Stomach (tissue), 9 donors: ENCODE measurements around the gene NXPH4. TPM values are rescaled to one million over a fixed set of nuclear protein-coding genes. Genes with fewer than 3 reads are reported as not detected.

Experiments used
- DNase-seq, 2 donors: peaks; one replicate each; pipeline versions ENCODE4 v3.0.0 to v3.0.0-alpha.2; 2013 to 2019
- H3K27ac ChIP-seq, 5 donors: fragments of 200-600 bp in 4 of 5; sonication (generic) in 4 of 5; one replicate each; pipeline ENCODE4 v1.5.1; 2013 to 2019; ENCODE audit warnings: mild to moderate bottlenecking in 1 of 5, moderate library complexity in 1 of 5
- H3K27me3 ChIP-seq, 3 donors: fragments of 200-600 bp; sonication (generic); one replicate each; pipeline ENCODE4 v1.5.1; 2017 to 2019; ENCODE audit warnings: mixed run types in 1 of 3
- H3K36me3 ChIP-seq, 4 donors: fragments of 200-600 bp; sonication (generic); 1 replicate in 3 of 4; 2 replicates in 1 of 4; pipeline ENCODE4 v1.5.1; 2016 to 2019
- H3K4me1 ChIP-seq, 4 donors: fragments of 200-600 bp; sonication (generic); one replicate each; pipeline ENCODE4 v1.5.1; 2016 to 2019
- H3K4me3 ChIP-seq, 4 donors: fragments of 200-600 bp; sonication (generic) in 3 of 4; one replicate each; pipeline ENCODE4 v1.5.1; 2016 to 2019; ENCODE audit warnings: mild to moderate bottlenecking in 1 of 4
- H3K9me3 ChIP-seq, 4 donors: fragments of 200-600 bp; sonication (generic); one replicate each; pipeline ENCODE4 v1.5.1; 2016 to 2019
- EP300 ChIP-seq: sonication (generic); formaldehyde crosslinking; IDR thresholded peaks from one replicate; pipeline ENCODE4 v1.6.1; 2017; ENCODE audit warnings: antibody characterized with exemption
- POLR2A ChIP-seq, 4 donors: fragments of 450-650 bp; IDR thresholded peaks; one replicate each; pipeline ENCODE4 v1.6.1; 2016; ENCODE audit warnings: antibody characterized with exemption in 4 of 4, control low read depth in 2 of 4, mild to moderate bottlenecking in 1 of 4, moderate library complexity in 1 of 4
- POLR2AphosphoS5 ChIP-seq, 3 donors: sonication (generic); formaldehyde crosslinking; IDR thresholded peaks; one replicate each; pipeline ENCODE4 v1.6.1; 2016; ENCODE audit warnings: antibody characterized with exemption in 3 of 3
- WGBS, 5 donors: extraction: QIAGEN DNeasy Blood & Tissue Kit in 3 of 5; methylation state at CpG; one replicate each; pipeline versions ENCODE4 v1.1.5 to v1.1.7; 2013 to 2018; 5-methylcytosine and 5-hydroxymethylcytosine counted together
- intact Hi-C: fragments of 100-400 bp; cut with DNase I; formaldehyde crosslinking; loops from one replicate; pipeline ENCODE4 v1.15.1; 2023; ENCODE audit warnings: low total_unique reads
- polyA plus RNA-seq, 3 donors: library from polyadenylated mRNA; stranded (reverse); fragments of 200-250 nt; gene quantifications; one replicate each; pipeline ENCODE4 v1.2.3, GENCODE V29; 2013
- total RNA-seq, 5 donors: library from RNA; depleted of rRNA; stranded (reverse); fragments of >200 nt; gene quantifications; one replicate each; pipeline versions ENCODE4 v1.1.0 to v1.2.3, GENCODE V29; 2014 to 2016
- TF ChIP-seq, protein P1 (sequence below), 7 experiments: fragments of 450-650 bp in 4 of 7; fragments of 200-600 bp in 3 of 7; sonication (generic) in 3 of 7; IDR thresholded peaks; one replicate each; pipeline ENCODE4 v1.5.1; 2016 to 2019; ENCODE audit warnings: antibody characterized with exemption in 7 of 7, control low read depth in 2 of 7, mild to moderate bottlenecking in 1 of 7
- donor health status: healthy with polysubstance abuse.
- donor health status: Bipolar disorder and iron deficiency.
- donor health status: healthy.

NXPH4 gene
- total and polyA plus RNA-seq, 8 donors, result 0.18 to 0.44 (median 0.30) TPM; not detected in 5

DNA sequence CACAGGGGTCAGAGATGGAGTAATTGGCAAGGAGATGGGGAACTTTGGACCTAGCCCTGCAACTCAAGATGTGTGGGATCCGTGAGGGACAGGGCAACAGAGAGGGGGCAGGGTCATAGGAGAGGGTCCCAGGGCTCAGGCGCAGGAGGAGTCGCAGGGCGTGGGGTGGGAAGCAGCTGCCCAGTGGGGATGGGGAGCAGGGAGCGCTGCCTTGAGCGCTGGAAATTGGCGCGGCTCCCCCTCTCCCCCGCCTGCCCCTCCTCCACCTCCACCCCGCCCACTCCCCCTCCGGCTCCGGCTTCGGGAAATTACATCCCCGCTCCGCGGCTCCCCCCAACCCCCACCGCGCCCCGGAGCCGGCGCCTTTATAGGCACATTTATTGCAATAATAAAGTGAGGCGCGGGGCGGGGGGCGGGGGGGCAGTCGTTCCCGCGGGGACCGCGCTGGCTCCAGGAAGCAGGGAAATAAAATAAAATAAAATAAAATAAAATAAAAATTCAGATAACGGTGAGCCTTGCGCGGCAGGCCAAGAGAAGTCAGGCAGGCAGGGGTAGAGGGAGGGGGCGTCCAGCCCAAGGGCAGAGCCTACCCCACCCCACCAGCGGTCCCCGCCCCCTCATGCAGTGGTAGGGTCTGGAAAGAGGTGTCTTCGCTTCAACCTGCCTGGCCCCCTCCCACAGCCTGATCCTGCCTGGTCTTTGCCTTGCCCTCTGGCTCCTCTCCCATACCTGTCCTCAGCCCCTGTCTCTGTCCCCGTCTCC is 3.6 kb downstream of the NXPH4 start:
- TF ChIP-seq EP300, result no peak
- no peak for TF ChIP-seq POLR2A (IDR thresholded peaks at IDR 0.05)
- TF ChIP-seq, protein P1, sequence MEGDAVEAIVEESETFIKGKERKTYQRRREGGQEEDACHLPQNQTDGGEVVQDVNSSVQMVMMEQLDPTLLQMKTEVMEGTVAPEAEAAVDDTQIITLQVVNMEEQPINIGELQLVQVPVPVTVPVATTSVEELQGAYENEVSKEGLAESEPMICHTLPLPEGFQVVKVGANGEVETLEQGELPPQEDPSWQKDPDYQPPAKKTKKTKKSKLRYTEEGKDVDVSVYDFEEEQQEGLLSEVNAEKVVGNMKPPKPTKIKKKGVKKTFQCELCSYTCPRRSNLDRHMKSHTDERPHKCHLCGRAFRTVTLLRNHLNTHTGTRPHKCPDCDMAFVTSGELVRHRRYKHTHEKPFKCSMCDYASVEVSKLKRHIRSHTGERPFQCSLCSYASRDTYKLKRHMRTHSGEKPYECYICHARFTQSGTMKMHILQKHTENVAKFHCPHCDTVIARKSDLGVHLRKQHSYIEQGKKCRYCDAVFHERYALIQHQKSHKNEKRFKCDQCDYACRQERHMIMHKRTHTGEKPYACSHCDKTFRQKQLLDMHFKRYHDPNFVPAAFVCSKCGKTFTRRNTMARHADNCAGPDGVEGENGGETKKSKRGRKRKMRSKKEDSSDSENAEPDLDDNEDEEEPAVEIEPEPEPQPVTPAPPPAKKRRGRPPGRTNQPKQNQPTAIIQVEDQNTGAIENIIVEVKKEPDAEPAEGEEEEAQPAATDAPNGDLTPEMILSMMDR (IDR thresholded peaks at IDR 0.05), result no peak
- TF ChIP-seq POLR2AphosphoS5 (IDR thresholded peaks at IDR 0.05), result no peak
- 5 to 10% (median 7%) methylated on average over 28 to 38 of the region's 38 CpGs for WGBS, 5 donors
- Histone ChIP-seq H3K27ac (no peak overlapping the region), H3K9me3 (no peaks in the 10 kb centered on the region), H3K27me3 (peaks cover 46 to 100% (median 95%) of the 10 kb centered on the region in 3 donors), H3K4me3 (no peak overlapping the region), H3K4me1 (peaks cover 19 to 45% (median 33%) of the 10 kb centered on the region in 4 donors), H3K36me3 (no peaks in the 10 kb centered on the region)
- DNase-seq, result no peak
- intact Hi-C loops, result no loop called here

GRCh38 chr12:57220770-57221168 is 4.2 kb downstream of the NXPH4 start:
- H3K9me3 ChIP-seq, result no peaks in the 10 kb centered on the region
- H3K4me3 ChIP-seq, result no peak overlapping the region
- no peaks in the 10 kb centered on the region for H3K36me3 ChIP-seq
- intact Hi-C loops, result no loop called here
- 31 to 70% (median 50%) methylated on average over 1 of the region's 1 CpG for WGBS, 5 donors
- DNase-seq, result no peak
- H3K4me1 ChIP-seq, result peaks cover 18 to 45% (median 35%) of the 10 kb centered on the region in 4 donors
- no peak overlapping the region for H3K27ac ChIP-seq
- TF ChIP-seq EP300 (no peak), POLR2A (IDR thresholded peaks at IDR 0.05) (no peak), POLR2AphosphoS5 (IDR thresholded peaks at IDR 0.05) (no peak)
- TF ChIP-seq, protein P1 (IDR thresholded peaks at IDR 0.05), result no peak
- H3K27me3 ChIP-seq, result peaks cover 46 to 100% (median 95%) of the 10 kb centered on the region in 3 donors

DNA sequence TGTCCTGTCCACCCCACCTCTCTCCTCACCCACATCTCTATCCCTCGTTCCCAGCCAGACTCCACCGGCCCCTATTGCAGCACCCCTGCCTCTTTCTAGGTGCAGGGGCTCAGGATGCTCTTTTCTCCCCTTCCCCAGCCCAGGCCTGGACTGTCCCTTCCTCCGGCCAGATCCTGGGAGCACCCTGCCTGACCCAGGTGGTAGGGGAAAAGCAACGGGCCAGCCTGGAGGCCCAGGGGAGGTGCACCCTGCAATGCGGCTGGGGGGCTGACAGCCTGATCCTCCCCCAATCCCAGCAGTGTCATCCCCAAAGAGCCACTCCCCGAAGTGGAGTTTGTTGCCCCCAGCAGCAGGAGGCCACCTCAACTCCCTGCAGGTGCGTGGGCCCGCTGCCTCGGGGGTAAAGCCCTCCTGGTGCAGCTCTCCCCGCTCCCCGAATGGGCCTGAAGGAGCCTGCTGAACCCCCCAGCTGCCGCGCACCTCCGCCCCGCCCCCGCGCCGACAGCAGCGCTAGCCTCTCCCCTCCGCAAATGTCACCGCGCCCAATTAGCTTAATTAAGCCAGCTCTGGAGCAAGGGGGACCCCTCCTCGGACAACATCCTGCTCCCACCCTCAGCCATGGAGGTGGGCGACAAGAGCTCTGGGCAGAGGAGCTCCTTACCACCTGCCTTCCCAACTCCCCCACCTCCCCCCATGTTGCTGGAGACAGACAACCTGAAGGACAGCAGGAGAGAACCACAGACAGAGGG is 4.7 kb downstream of the NXPH4 start:
- Histone ChIP-seq H3K9me3 (no peaks in the 10 kb centered on the region), H3K27ac (no peak overlapping the region), H3K36me3 (no peaks in the 10 kb centered on the region), H3K27me3 (peaks cover 47 to 100% (median 95%) of the 10 kb centered on the region in 3 donors), H3K4me3 (no peak overlapping the region), H3K4me1 (peaks cover 12 to 39% (median 33%) of the 10 kb centered on the region in 4 donors)
- DNase-seq, result no peak
- TF ChIP-seq POLR2A (IDR thresholded peaks at IDR 0.05) (no peak), EP300 (no peak), POLR2AphosphoS5 (IDR thresholded peaks at IDR 0.05) (no peak)
- TF ChIP-seq, protein P1 (IDR thresholded peaks at IDR 0.05), result no peak
- intact Hi-C loops, result no loop called here
- 9 to 16% (median 10%) methylated on average over 13 to 24 of the region's 24 CpGs for WGBS, 5 donors

- Histone ChIP-seq H3K9me3 (no peaks in the 10 kb centered on the region), H3K4me3 (no peak overlapping the region), H3K27me3 (peaks cover 50 to 99% (median 94%) of the 10 kb centered on the region in 3 donors), H3K4me1 (peaks cover 7 to 37% (median 30%) of the 10 kb centered on the region in 4 donors), H3K36me3 (no peaks in the 10 kb centered on the region), H3K27ac (no peak overlapping the region)
- intact Hi-C loops, result no loop called here
- WGBS, 5 donors, result 22 to 41% (median 26%) methylated on average over 7 to 13 of the region's 13 CpGs
- DNase-seq, result no peak
- no peak for TF ChIP-seq EP300
- no peak for TF ChIP-seq POLR2A (IDR thresholded peaks at IDR 0.05)
- TF ChIP-seq, protein P1 (IDR thresholded peaks at IDR 0.05), result no peak
Observed at GRCh38 chr12:57222286-57223190, 5.9 kb downstream of the NXPH4 start.
